A673 (cell line): ENCODE results near the gene AKAP6.

ENCODE experiments used
- CTCF ChIP-seq: fragments of 300-800, 200-600 bp; sonication (generic); conservative IDR thresholded peaks from 2 replicates; pipeline ENCODE4 v1.5.1; 2017; ENCODE audit warnings: low read depth, mild to moderate bottlenecking, antibody characterized with exemption, low read length, moderate library complexity, mixed read lengths
- EZH2 ChIP-seq: fragments of 200-600 bp; sonication (generic); IDR thresholded peaks from 2 replicates; pipeline ENCODE4 v1.6.1; 2017; ENCODE audit warnings: borderline replicate concordance, low read depth, mild to moderate bottlenecking, mixed read lengths, antibody characterized with exemption, low read length; ENCODE audit not compliant: poor library complexity, severe bottlenecking

GRCh38 chr14:32688941-32689340, 359.8 kb downstream of the AKAP6 start:
- TF ChIP-seq EZH2 (no peak), CTCF (no peak)
